Spinal cord (tissue), 10 donors: ENCODE measurements around the gene TRIM27. TPM values are rescaled to one million over a fixed set of nuclear protein-coding genes. Genes with fewer than 3 reads are reported as not detected.
A peak's percentile ranks its signal among the peaks of the same experiment; 100 is the strongest.
"Not testable (repeated sequence)": the region's sequence is repeated elsewhere in the genome, so short reads cannot be mapped to it uniquely, and the experiment has no call there.

Experiments
- DNase-seq, 6 donors: peaks; one replicate each; pipeline versions ENCODE4 v3.0.0 to v3.0.0-alpha.2; 2013 to 2015; ENCODE audit warnings: low spot score in 6 of 6, low read depth in 4 of 6
- H3K27ac ChIP-seq: one replicate; pipeline ENCODE4 v1.5.1; 2013; ENCODE audit warnings: low read depth, low read length, control low read depth
- H3K27me3 ChIP-seq: one replicate; pipeline ENCODE4 v1.6.1; 2013; ENCODE audit warnings: low read length; ENCODE audit not compliant: control insufficient read depth, insufficient read depth
- H3K36me3 ChIP-seq: one replicate; pipeline ENCODE4 v1.6.1; 2013; ENCODE audit warnings: low read length; ENCODE audit not compliant: control insufficient read depth, insufficient read depth
- H3K4me1 ChIP-seq: one replicate; pipeline ENCODE4 v1.6.1; 2013; ENCODE audit warnings: low read length; ENCODE audit not compliant: control insufficient read depth, insufficient read depth
- H3K4me3 ChIP-seq: one replicate; pipeline ENCODE4 v1.5.1; 2013; ENCODE audit warnings: low read depth, low read length, control low read depth
- H3K9me3 ChIP-seq: one replicate; pipeline ENCODE4 v1.6.1; 2013; ENCODE audit warnings: low read length; ENCODE audit not compliant: control insufficient read depth, insufficient read depth
- WGBS: methylation state at CpG from one replicate; pipeline ENCODE4 v1.1.5; 2013; ENCODE audit warnings: missing lambda C conversion rate; ENCODE audit not compliant: insufficient coverage; 5-methylcytosine and 5-hydroxymethylcytosine counted together
- long read RNA-seq, 4 donors: transcript quantifications; one replicate each; lab custom pipeline, GENCODE V29; 2026
- polyA plus RNA-seq, 2 donors: library from polyadenylated mRNA; unstranded; fragments of 120-200 nt; gene quantifications; one replicate each; pipeline ENCODE4 v1.2.1, GENCODE V29; 2013; ENCODE audit not compliant: insufficient read length in 2 of 2
- total RNA-seq, 2 donors: library from RNA; depleted of rRNA in 1 of 2; stranded (reverse); fragments of 120-200 nt in 1 of 2; fragments of >200 nt in 1 of 2; gene quantifications; one replicate each; pipeline versions ENCODE4 v1.2.3 to v1.2.4, GENCODE V29; 2013 to 2014
- donor health status: healthy.

The TRIM27 gene, protein sequence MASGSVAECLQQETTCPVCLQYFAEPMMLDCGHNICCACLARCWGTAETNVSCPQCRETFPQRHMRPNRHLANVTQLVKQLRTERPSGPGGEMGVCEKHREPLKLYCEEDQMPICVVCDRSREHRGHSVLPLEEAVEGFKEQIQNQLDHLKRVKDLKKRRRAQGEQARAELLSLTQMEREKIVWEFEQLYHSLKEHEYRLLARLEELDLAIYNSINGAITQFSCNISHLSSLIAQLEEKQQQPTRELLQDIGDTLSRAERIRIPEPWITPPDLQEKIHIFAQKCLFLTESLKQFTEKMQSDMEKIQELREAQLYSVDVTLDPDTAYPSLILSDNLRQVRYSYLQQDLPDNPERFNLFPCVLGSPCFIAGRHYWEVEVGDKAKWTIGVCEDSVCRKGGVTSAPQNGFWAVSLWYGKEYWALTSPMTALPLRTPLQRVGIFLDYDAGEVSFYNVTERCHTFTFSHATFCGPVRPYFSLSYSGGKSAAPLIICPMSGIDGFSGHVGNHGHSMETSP
- total RNA-seq: 10 to 100 TPM; 61.7 to 70.4 TPM
- polyA plus RNA-seq: 10 to 100 TPM; 56.5 to 72.2 TPM
- long read RNA-seq, donor 1, full-length matches to known transcripts: 9 of 9 reads
- long read RNA-seq, donor 1, partial matches to known transcripts: 0 of 9 reads
- long read RNA-seq, donor 1, other reads (novel, unspliced or antisense): 0 of 9 reads
- long read RNA-seq, donor 2, partial matches to known transcripts: 0 of 2 reads
- long read RNA-seq, donor 2, other reads (novel, unspliced or antisense): 0 of 2 reads
- long read RNA-seq, donor 3, transcript TRIM27-202 (8 exons, 2,967 nt): major isoform, 12 of 35 reads
- long read RNA-seq, donor 3, partial matches to known transcripts: 23 of 35 reads
- long read RNA-seq, donor 3, other reads (novel, unspliced or antisense): 0 of 35 reads
- long read RNA-seq, donor 4, full-length matches to known transcripts: 18 of 18 reads
- long read RNA-seq, donor 4, partial matches to known transcripts: 0 of 18 reads
- long read RNA-seq, donor 4, other reads (novel, unspliced or antisense): 0 of 18 reads

DNA sequence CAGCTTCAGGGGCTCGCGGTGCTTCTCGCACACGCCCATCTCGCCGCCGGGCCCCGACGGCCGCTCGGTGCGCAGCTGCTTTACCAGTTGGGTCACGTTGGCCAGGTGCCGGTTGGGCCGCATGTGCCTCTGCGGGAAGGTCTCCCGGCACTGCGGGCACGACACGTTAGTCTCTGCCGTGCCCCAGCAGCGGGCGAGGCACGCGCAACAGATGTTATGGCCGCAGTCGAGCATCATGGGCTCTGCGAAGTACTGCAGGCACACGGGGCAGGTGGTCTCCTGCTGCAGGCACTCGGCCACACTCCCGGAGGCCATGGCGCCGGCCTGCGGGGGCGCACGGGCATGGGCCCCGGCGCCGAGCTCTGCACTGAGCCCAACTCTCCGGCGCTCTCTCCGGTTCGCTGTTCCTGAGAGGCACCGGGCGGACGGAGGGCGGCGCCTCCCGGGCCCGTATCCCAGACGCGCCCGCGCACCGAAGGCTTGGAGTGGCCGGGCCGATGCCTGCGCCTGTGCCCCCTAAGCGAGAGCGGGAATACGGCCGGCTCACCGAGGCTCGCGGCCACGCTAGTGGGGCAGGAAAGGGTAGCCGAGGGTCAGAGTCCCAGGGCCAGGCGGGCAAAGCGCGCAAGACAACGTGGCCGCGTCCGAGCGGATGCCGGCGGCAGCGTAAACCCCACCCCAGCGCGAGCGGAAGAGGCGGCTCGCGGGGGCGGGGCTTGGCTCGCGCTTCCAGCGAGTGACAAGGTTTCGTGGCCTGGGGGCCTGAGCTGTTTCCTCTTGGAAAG, at the start of gene TRIM27:
Gene TRIM27, minus strand, starts transcription at position 668 of the 785 bp plus-strand sequence. Its CDS starts 353 bp downstream, at position 315.
- Histone ChIP-seq H3K36me3 (peaks cover 25% of the 10 kb centered on the region), H3K4me1 (peaks cover 12% of the 10 kb centered on the region), H3K9me3 (no peaks in the 10 kb centered on the region), H3K27ac (peak within 1 kb of the TSS; percentile 92), H3K27me3 (no peaks in the 10 kb centered on the region), H3K4me3 (peak within 1 kb of the TSS; percentile 73)
- DNase-seq: peak; percentile 80 to 97 (median 88)
- 0% methylated on average over 89 of the region's 89 CpGs for WGBS

DNA sequence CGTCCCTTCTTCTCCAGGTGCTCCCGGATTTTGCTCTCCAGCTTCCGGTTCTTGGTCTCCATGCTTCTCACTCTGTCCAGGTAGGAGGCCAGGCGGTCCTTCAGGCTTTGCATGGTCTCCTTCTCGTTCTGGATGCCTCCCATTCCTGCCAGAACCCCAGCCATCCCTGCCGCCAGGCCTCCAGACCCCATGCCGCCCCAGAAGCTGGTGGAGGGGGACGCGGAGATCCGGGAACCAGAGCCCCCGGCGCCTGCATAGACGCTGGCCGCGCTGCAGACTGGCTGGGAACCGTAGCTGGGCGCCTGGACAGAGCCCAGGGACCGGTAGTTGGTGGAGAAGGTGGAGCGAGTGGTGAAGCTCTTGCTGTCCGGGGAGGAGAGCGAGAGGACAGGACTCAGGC, 46.3 kb upstream of the TRIM27 start:
- 91% methylated on average over 21 of the region's 21 CpGs for WGBS
- H3K36me3 ChIP-seq, H3K27me3 ChIP-seq, DNase-seq, H3K4me3 ChIP-seq, H3K9me3 ChIP-seq, H3K27ac ChIP-seq, H3K4me1 ChIP-seq: not testable (repeated sequence)

DNA sequence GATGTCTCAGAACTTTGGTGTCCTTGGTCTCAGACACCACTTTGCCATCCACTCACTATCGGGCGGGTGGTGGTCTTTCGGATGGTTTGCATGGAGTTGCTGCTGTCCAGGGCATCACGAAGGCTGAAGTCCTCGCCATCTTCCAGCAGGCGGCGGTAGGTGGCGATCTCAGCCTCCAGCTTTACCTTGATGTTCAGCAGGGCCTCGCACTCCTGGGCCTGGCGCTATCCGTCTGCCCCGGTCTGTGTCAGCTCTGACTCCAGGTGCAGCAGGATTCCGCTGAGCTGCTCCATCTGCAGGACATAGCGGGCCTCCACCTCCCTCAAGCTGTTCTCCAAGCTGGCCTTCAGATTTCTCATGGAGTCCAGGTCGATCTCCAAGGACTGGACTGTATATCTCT, 45.3 kb upstream of the TRIM27 start:
- WGBS: 70% methylated on average over 15 of the region's 15 CpGs
- Histone ChIP-seq H3K36me3 (no peaks in the 10 kb centered on the region), H3K4me3 (no peak overlapping the region)

DNA sequence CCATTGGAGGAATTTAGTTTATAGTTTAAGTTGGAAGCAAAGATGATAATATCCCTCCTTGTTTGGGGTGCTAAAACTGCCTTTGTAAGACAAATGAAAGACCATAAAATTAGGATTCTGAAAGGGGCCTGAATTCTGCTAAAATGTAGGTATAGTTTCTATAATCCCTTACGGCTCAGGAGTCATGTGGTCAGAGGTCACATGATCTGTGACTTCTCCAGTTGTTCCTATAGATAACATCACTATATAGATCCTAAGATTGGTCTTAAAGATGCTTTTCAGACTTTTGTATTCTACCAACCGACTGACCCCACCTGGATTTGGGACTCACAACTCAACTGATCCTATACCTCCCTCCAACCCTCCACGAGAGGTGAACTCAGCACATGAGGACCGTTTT, 44.7 kb upstream of the TRIM27 start:
- 94% methylated on average over 3 of the region's 4 CpGs for WGBS
- H3K9me3 ChIP-seq: no peaks in the 10 kb centered on the region
- H3K36me3 ChIP-seq: no peaks in the 10 kb centered on the region
- H3K27ac ChIP-seq: no peak overlapping the region
- H3K4me1 ChIP-seq: no peaks in the 10 kb centered on the region
- no peak for DNase-seq
- H3K27me3 ChIP-seq: no peaks in the 10 kb centered on the region
- no peak overlapping the region for H3K4me3 ChIP-seq

More for the DNA sequence above, 45.3 kb upstream of the TRIM27 start:
- no peaks in the 10 kb centered on the region for H3K4me1 ChIP-seq
- no peaks in the 10 kb centered on the region for H3K27me3 ChIP-seq
- no peaks in the 10 kb centered on the region for H3K9me3 ChIP-seq
- no peak for DNase-seq
- H3K27ac ChIP-seq: no peak overlapping the region

DNA sequence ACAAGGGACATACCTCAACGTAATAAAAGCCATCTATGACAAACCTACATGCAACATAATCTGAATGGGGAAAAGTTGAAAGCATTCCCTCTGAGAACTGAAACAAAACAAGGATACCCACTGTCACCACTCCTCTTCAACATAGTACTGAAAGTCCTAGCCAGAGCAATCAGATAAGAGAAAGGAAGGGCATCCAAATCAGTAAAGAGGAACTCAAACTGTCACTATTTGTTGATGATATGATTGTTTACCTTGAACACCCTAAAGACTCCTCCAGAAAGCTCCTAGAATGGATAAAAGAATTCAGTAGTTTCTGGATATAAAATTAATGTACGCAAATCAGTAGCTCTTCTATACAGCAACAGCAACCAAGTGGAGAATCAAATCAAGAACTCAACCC, 41.9 kb upstream of the TRIM27 start:
- no peak overlapping the region for H3K4me3 ChIP-seq
- H3K27ac ChIP-seq: no peak overlapping the region
- WGBS: no CpG with 5 or more reads among the region's 2 CpGs
- H3K36me3 ChIP-seq: no peaks in the 10 kb centered on the region
- H3K4me1 ChIP-seq: no peaks in the 10 kb centered on the region
- no peaks in the 10 kb centered on the region for H3K27me3 ChIP-seq
- no peaks in the 10 kb centered on the region for H3K9me3 ChIP-seq
- no peak for DNase-seq

DNA sequence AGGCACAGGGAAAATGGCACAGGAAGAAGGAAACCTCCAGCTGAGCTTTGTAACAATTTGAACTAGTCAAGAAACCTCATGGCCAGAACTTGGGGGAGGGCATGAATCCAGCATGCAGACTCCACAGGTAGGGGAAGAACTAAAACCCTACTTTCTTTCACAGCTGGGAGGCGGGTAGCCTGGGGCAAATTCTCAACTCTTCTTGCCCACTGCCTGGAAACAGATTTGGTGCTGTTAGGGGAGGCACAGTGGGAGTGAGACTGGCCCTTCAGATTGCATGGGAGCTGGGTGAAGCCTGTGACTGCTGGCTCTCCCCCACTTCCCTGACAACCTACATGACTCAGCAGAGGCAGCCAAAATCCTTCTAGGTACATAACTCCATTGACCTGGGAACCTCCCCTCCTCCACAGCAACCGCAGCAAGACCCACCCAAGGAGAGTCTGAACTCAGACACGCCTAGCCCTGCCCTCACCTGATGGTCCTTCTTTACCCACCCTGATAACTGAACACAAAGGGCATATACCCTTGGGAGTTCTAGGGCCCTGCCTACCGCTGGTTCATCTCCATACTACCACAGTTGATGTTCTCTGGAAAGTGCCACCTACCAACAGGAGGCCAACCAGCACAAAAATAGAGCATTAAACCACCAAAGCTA, 37.2 kb upstream of the TRIM27 start:
- H3K4me1 ChIP-seq: no peaks in the 10 kb centered on the region
- no peak overlapping the region for H3K27ac ChIP-seq
- no peaks in the 10 kb centered on the region for H3K9me3 ChIP-seq
- no peaks in the 10 kb centered on the region for H3K36me3 ChIP-seq
- H3K4me3 ChIP-seq: no peak overlapping the region
- no peak for DNase-seq
- peaks cover 3% of the 10 kb centered on the region for H3K27me3 ChIP-seq
- 92% methylated on average over 3 of the region's 4 CpGs for WGBS

DNA sequence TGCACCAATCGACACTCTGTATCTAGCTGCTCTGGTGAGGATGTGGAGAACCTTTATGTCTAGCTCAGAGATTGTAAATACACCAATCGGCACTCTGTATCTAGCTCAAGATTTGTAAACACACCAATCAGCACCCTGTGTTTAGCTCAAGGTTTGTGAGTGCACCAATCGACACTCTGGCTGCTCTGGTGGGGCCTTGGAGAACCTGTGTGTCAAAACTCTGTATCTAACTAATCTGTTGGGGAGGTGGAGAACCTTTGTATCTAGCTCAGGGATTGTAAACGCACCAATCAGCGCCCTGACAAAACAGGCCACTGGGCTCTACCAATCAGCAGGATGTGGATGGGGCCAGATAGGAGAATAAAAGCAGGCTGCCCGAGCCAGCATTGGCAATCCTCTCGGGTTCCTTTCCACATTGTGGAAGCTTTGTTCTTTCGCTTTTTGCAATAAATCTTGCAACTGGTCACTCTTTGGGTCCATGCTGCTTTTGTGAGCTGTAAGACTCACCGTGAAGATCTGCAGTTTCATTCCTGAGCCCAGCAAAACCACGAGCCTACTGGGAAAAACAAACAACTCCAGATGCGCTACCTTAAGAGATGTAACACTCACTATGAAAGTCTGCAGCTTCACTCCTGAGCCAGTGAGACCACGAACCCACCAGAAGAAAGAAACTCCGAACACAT, 34.9 kb upstream of the TRIM27 start:
- WGBS: 64% methylated on average over 6 of the region's 13 CpGs

DNA sequence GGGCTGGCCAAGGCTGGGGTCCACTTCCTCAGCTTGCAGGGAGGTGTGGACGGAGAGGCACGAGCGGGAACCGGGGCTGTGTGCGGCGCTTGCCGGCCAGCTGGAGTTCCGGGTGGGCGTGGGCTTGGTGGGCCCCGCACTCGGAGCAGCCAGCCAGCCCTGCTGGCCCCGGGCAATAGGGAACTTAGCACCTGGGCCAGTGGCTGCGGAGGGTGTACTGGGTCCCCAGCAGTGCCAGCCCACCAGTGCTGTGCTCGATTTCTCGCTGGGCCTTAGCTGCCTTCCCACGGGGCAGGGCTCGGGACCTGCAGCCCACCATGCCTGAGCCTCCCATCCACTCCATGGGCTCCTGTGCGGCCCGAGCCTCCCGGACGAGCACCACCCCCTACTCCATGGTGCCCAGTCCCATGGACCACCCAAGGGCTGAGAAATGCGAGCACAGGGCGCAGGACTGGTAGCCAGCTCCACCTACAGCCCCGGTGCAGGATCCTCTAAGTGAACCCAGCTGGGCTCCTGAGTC, 34.1 kb upstream of the TRIM27 start:
- H3K36me3 ChIP-seq, DNase-seq, H3K27ac ChIP-seq, H3K9me3 ChIP-seq, H3K4me1 ChIP-seq, H3K4me3 ChIP-seq: not testable (repeated sequence)
- H3K27me3 ChIP-seq: peaks cover 15% of the 10 kb centered on the region
- 96% methylated on average over 20 of the region's 24 CpGs for WGBS

More for the DNA sequence above, 34.9 kb upstream of the TRIM27 start:
- not testable (repeated sequence) for H3K4me1 ChIP-seq, H3K9me3 ChIP-seq, H3K27ac ChIP-seq, H3K4me3 ChIP-seq, DNase-seq, H3K36me3 ChIP-seq
- H3K27me3 ChIP-seq: peaks cover 15% of the 10 kb centered on the region
